ENCODE results near the gene FBLN2.

DNA sequence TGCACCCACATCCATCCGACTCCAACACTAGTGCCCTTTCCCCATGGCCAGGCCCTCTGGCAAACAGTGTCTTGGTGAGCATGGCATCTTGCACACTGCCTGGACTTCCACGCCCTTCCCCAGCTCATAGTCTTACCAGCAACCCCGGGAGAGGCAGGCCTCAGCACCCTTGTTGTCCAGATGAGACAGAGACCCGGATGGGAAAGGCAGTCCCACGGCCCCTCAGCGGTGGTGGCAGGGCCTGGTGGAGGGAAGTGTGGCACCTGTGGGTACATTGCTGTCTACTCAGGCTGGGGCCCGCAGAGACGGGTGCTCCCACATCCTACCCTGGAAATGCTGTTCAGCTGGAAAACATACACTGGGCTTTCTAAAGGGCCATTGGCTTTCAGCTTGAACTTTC lies 40.4 kb upstream of the FBLN2 start:
- TF ChIP-seq, protein P1, sequence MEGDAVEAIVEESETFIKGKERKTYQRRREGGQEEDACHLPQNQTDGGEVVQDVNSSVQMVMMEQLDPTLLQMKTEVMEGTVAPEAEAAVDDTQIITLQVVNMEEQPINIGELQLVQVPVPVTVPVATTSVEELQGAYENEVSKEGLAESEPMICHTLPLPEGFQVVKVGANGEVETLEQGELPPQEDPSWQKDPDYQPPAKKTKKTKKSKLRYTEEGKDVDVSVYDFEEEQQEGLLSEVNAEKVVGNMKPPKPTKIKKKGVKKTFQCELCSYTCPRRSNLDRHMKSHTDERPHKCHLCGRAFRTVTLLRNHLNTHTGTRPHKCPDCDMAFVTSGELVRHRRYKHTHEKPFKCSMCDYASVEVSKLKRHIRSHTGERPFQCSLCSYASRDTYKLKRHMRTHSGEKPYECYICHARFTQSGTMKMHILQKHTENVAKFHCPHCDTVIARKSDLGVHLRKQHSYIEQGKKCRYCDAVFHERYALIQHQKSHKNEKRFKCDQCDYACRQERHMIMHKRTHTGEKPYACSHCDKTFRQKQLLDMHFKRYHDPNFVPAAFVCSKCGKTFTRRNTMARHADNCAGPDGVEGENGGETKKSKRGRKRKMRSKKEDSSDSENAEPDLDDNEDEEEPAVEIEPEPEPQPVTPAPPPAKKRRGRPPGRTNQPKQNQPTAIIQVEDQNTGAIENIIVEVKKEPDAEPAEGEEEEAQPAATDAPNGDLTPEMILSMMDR (IDR thresholded peaks at IDR 0.05), result no peak
- TF ChIP-seq POLR2A (IDR thresholded peaks at IDR 0.05) (no peak), EP300 (IDR thresholded peaks at IDR 0.05) (no peak), POLR2AphosphoS5 (IDR thresholded peaks at IDR 0.05) (no peak)

Data from suprapubic skin (tissue), 4 donors.